GM21786 (cell line): ENCODE data around the gene PPP1R14C.

ENCODE experiments used
- ATAC-seq: cut with Tn5 transposase; IDR thresholded peaks from one replicate; pipeline ENCODE4 v1.9.1; 2021; ENCODE audit not compliant: unreplicated experiment

Gene PPP1R14C

DNA sequence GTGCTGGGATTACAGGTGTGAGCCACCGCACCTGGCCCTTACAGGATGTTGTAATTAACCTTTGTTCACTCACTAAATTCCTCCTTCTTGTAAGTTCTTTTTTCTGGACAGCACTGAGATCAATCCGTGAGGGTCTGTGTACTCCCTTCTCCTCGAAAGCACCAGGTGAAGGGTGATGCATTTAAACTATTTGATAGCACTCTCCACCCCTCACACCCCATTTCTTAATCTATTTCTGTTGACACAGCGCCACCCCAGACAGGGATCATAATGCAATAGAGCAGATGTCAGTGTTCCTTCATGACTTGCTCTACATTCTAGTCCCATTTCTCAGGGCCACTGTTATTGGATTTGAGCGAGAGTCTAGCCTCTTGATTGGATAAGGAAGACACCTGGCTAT lies 46.3 kb downstream of the PPP1R14C start:
- no peak for ATAC-seq

- ATAC-seq, result no peak
These were observed 49.0 kb downstream of the PPP1R14C start for GRCh38 chr6:150191809-150192208.

GRCh38 chr6:150194195-150194594 lies 51.4 kb downstream of the PPP1R14C start:
- no peak for ATAC-seq

DNA sequence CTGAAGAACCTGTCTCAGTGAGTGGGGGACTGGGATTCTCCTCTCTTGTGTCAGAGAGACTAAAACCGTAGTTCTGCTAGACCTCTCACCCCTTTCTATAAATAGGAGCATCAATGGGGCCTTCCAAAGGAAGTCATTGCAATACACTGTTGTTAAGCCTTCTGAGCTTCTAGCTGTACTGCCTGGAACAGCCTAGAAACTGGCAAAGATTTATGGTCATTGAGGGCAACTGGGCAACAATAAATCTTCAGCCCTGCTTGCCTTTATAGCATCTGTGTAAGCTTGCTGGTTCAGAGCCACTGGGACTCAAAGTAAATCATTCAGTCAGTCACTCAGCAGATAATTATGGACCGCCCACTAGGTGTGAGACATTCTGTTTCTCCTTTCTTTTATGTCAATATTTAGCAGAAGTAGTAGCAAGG lies 53.2 kb downstream of the PPP1R14C start:
- no peak for ATAC-seq

DNA sequence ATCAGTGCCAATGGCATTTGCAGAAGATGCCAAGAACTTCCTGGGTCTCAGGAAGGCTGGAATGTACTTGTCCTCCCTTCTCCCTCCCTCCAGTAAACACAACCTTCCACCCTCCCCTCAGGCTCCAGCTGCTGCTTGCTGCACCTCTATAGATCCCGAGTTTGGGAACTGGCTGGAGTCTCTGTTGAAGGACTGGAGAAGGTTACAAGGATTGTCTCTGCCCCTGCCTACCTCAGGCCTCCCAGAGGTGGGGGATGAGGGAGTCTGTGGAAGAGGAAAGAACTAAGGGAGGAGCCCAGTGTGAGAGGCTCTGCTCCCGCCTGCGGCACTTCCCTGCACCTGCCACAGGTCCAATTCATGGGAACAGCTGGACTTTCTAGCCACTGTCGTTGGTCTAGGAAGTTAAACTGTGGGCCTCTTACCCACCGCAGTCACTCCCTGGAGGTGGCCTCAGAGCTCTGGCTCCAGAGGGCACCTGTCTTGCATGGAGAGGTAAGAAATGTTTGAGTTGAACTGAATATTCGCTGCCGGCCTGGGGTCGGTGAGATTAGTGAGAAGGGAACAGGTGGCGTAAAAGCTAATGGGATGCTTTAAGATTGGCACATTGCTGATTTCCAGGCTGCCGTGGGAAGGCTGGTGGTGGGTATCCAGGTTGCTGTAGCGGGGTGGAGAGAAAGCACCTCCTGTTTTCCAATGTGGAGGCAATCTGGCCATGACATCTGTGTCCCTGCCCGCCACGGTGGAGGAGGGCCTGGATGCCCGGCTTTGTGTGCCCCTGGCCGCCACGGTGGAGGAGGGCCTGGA lies 54.3 kb downstream of the PPP1R14C start:
- ATAC-seq, result no peak

DNA sequence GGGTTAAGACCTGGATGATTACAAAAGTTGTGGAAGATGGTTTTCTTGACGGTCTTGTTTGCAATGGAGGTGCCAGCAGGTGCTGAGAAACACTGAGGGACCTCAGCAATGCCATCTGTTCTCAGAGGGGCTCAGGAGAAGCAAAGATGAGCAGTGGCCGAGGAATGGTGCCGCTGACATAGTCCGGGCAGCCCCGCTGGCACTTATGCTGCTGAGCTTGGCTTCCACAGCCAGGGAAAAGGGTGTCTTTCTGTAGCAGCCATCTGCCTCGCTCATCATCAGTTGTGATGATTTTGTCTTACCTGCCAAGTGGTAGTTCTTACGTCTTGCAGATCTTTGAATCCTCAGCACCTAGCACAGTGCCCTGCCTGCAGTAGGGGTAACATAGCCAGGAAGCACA lies 55.7 kb downstream of the PPP1R14C start:
- no peak for ATAC-seq

- no peak for ATAC-seq
These were observed 56.4 kb downstream of the PPP1R14C start for GRCh38 chr6:150199241-150199640.

GRCh38 chr6:150200428-150201100 lies 57.7 kb downstream of the PPP1R14C start:
- ATAC-seq, result no peak

- ATAC-seq, result no peak
These were observed 58.4 kb downstream of the PPP1R14C start for GRCh38 chr6:150201285-150201684.

DNA sequence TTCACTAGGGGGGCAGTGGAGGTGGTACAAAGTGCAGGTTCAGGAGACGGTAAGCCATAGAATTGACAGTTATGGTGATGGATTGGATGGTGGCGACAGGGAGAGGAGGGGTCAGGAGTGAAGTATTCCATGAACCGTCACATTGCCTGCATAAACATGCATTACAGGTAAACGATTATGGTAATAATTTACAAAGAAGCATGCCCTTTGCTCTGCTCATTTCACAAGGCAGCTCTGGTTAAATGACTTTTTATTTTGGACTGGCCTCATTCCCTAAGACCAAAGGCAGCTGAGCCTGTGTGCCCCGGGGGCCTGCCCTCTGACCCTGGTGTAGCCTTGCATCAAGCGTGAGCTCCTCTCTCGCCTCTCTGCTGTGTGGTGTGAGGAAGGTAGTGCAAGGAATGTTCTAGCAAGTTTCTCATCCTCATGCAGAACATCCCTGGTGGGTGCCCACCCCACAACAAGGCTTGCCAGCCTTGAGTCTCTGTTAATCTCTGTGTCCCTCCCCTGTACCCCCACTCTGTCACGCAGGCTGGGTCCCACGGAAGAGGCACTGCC lies 59.0 kb downstream of the PPP1R14C start:
- ATAC-seq, result no peak

DNA sequence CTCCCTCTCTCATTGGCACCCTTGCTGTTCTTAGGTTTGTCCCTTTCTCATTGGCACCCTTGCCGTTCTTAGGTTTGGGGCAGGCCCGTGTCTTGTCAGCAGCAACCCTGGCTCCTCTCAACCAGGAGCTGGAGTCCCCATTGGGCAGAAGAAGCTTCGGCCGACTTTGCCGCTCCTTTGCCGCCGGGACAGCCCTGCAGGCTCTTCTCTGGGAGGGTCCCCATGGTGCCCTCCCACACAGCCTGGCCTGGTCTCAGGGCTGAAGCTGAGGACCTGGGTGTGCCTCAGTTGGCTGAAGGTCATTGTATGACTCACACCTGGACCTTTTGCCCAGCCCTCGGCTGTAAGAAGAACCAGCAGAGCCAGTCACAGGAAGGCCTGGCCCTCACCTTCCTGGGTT lies 59.6 kb downstream of the PPP1R14C start:
- ATAC-seq, result no peak

GRCh38 chr6:150202934-150203333 lies 60.1 kb downstream of the PPP1R14C start:
- no peak for ATAC-seq

- no peak for ATAC-seq
These were observed 60.5 kb downstream of the PPP1R14C start for GRCh38 chr6:150203378-150203777.

- no peak for ATAC-seq
These were observed 61.2 kb downstream of the PPP1R14C start for GRCh38 chr6:150203871-150204545.

DNA sequence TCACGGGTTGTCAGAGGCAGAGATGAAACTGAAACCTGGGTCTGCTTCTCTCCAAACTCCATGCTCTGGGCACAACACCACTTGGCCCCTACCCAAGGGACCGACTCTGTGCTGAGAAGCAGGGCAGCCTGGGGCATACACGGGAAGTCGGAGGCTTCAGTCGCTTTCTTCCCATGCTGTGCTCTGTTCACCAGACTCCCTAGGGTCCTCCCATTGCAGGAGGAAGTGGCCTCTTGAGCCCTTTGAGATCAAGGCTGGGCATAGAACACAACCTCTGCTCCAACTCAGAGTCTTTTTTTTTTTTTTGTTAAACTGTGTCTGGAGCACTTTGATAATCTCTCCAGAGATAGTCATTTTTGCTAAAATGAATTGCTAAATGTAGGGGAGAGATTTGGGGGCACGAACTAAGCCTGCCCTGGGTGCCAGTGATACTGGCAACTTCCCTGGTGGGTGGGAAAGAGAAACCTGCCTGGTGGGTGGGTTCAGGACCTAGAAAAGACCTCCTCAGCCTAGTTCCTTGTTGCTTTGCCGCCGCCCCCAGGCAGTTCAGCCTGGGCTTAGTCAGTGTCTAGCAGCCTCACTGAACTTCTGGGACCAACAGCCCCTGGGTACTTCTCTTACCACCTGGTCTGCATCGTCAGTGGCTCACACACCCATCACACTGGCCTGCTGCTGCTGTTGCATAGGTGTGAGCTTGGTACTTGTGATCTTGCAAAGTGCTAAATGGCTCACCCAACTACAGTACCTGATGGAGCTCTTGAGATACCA lies 62.0 kb downstream of the PPP1R14C start:
- ATAC-seq, result no peak

DNA sequence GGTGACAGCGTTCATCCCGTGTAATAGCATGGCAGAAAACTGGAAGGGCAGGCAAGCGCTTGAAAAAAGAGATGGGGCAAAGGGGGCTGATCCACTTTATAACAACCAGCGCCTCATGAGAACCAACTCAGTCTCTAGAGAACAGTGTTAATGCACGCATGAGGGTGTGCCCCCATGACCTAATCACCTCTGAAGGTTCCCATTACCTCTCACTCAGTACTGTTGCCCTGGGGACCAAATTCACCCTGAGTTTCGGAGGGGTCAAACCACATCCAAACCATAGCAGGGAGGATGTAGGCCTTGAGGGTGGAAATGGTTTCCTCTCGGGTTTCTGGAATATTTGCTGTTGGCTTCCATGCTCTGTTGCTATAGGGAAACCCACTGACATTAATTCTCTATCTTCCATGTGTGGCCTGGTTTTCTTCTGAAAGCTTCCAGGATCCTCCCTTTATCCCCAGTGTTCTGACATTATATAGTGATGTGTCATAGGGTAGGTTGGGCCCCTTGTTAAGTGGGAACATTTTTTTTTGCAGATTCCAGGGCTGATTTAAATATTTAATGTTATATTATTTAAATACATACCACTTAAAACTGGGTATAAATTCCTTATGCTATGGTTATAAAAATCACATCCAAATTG lies 65.2 kb downstream of the PPP1R14C start:
- ATAC-seq, result no peak

DNA sequence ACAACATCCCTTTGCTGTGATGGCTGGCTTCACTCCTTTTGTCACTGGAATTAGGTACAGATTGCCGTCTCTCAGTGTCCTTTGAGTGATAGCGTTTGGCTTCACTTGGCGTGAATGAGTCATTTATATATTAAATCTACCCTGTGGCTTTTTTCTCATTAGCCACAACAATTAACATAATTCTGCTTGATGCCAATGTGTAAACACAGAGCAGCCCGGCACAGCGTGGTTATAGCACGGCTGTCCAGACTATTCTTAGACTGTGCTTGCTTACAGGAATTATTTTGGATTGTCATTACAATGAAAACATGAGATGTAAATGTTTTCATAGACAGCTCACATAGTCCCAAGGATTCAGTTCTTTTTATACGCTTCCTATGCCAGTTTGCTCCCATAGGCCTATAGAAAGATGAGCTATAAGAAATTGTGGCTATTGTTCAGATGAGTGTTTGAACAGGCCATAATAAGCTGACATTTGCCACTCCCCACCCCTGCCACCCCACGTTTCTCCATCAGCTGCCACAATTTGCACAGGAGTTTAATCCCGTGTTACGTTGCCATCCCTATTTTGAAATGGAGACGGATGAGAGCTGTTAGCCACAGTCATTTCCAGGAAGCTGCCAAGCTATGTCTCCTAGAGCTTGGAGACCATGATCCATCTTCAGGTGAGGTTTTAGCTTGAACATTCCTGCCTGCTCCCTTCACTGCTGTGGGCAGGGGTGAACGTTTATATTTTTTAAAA lies 65.9 kb downstream of the PPP1R14C start:
- ATAC-seq, result no peak

DNA sequence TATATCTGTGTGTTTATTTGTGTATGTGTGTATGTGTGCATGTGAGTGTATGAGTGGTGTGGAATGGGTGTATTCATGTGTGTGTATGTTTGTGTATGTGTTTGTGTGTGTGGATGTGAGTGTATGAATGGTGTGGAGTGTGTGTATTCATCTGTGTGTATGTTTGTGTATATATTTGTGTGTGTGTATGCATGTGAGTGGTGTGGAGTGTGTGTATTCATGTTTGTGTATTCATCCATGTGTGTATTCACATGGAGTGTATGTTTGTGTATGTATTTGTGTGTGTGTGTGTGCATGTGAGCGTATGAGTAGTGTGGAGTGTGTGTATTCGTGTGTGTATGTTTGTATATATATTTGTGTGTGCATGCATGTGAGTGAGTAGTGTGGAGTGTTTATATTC lies 66.6 kb downstream of the PPP1R14C start:
- no peak for ATAC-seq

GRCh38 chr6:150211700-150212511 lies 69.1 kb downstream of the PPP1R14C start:
- no peak for ATAC-seq
